Measurements from ENCODE around the gene DLX1.

The DLX1 gene

DNA sequence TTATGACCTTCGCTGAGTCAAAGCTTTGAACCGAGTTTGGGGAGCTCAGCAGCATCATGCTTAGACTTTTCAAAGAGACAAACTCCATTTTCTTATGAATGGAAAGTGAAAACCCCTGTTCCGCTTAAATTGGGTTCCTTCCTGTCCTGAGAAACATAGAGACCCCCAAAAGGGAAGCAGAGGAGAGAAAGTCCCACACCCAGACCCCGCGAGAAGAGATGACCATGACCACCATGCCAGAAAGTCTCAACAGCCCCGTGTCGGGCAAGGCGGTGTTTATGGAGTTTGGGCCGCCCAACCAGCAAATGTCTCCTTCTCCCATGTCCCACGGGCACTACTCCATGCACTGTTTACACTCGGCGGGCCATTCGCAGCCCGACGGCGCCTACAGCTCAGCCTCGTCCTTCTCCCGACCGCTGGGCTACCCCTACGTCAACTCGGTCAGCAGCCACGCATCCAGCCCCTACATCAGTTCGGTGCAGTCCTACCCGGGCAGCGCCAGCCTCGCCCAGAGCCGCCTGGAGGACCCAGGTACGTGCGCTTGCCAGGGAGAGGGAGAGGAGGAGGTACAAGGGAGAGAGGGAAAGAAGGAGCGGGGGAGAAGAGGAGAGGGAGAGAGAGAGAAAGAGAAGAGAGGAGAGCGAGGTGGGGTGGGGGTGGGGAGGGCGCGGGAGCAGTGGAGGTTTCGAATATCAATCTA lies at the start of gene DLX1:
Gene DLX1 (plus strand): TSS at position 48 of the 700 bp plus-strand sequence. CDS start 171 bp downstream, at position 219.
- no peak within 1 kb of the TSS for H3K4me3 ChIP-seq (ENCODE audit: low read depth, low read length)
- no peak within 1 kb of the TSS for H3K9ac ChIP-seq
- H2AFZ ChIP-seq, result peak within 1 kb of the TSS; percentile 30
- H3K9me3 ChIP-seq (ENCODE audit: control insufficient read depth, low read length), result no peaks in the 10 kb centered on the region
- H3K4me2 ChIP-seq (ENCODE audit: low read length), result peak within 1 kb of the TSS; percentile 44
- no peaks in the 10 kb centered on the region for H3K4me1 ChIP-seq
- TF ChIP-seq, protein P1, sequence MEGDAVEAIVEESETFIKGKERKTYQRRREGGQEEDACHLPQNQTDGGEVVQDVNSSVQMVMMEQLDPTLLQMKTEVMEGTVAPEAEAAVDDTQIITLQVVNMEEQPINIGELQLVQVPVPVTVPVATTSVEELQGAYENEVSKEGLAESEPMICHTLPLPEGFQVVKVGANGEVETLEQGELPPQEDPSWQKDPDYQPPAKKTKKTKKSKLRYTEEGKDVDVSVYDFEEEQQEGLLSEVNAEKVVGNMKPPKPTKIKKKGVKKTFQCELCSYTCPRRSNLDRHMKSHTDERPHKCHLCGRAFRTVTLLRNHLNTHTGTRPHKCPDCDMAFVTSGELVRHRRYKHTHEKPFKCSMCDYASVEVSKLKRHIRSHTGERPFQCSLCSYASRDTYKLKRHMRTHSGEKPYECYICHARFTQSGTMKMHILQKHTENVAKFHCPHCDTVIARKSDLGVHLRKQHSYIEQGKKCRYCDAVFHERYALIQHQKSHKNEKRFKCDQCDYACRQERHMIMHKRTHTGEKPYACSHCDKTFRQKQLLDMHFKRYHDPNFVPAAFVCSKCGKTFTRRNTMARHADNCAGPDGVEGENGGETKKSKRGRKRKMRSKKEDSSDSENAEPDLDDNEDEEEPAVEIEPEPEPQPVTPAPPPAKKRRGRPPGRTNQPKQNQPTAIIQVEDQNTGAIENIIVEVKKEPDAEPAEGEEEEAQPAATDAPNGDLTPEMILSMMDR (IDR thresholded peaks at IDR 0.05), result no peak
- peaks cover 34% of the 10 kb centered on the region for H3K27me3 ChIP-seq (ENCODE audit: control insufficient read depth, insufficient read depth, low read length)
- H3K36me3 ChIP-seq (ENCODE audit: control insufficient read depth, insufficient read depth, low read length), result no peaks in the 10 kb centered on the region
- no peak within 1 kb of the TSS for H3K27ac ChIP-seq
- no peaks in the 10 kb centered on the region for H3K79me2 ChIP-seq

DNA sequence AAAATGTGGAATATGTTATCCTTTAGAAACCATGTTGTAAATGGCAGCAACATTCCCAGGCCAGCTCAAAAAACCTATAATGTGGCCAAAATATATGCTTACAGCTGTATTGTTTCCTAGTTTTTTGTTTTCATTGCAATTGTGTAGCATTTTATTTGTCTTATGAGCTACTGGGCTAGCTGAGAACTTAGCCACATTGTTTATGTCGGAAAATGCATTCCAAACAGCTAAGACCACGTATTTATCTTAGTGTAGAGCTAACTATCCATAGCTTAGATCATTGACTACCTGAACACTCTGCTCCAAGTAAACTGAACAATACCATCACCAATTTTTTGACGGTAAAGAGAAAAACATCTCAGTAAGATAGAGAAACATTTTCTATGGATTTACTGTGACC lies 47.2 kb upstream of the DLX1 start:
- Histone ChIP-seq H3K4me3 (ENCODE audit: low read depth, low read length) (no peak overlapping the region), H3K9me3 (ENCODE audit: control insufficient read depth, low read length) (no peaks in the 10 kb centered on the region), H3K9ac (no peak overlapping the region), H3K27ac (no peak overlapping the region), H3K27me3 (ENCODE audit: control insufficient read depth, insufficient read depth, low read length) (no peaks in the 10 kb centered on the region), H3K36me3 (ENCODE audit: control insufficient read depth, insufficient read depth, low read length) (no peaks in the 10 kb centered on the region), H2AFZ (no peak overlapping the region), H3K4me1 (no peaks in the 10 kb centered on the region), H3K4me2 (ENCODE audit: low read length) (no peak overlapping the region), H3K79me2 (no peaks in the 10 kb centered on the region)
- TF ChIP-seq, protein P1 (IDR thresholded peaks at IDR 0.05), result no peak

DNA sequence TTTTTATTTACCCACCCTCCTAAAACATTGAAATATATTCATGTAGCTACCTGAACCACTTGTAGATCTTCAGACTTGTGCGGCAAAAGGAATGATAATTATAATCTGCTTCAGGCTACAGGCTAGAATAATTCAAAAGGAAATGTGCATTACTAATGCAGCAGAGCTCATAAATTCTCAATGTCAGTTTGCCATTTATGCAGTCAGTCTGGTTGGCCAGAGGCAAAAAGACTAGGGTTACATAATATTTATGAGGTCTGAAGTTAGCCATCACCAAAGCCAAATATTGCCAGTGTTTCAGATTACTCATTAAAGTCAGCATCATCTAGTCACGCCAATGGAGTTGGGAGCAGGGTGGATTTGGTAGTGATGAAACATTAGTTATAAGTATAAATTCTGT lies 46.7 kb upstream of the DLX1 start:
- Histone ChIP-seq H3K9me3 (ENCODE audit: control insufficient read depth, low read length) (no peaks in the 10 kb centered on the region), H3K27me3 (ENCODE audit: control insufficient read depth, insufficient read depth, low read length) (no peaks in the 10 kb centered on the region), H3K9ac (no peak overlapping the region), H3K79me2 (no peaks in the 10 kb centered on the region), H3K4me3 (ENCODE audit: low read depth, low read length) (no peak overlapping the region), H3K27ac (no peak overlapping the region), H3K36me3 (ENCODE audit: control insufficient read depth, insufficient read depth, low read length) (no peaks in the 10 kb centered on the region), H2AFZ (no peak overlapping the region), H3K4me1 (no peaks in the 10 kb centered on the region), H3K4me2 (ENCODE audit: low read length) (no peak overlapping the region)
- TF ChIP-seq, protein P1 (IDR thresholded peaks at IDR 0.05), result no peak

DNA sequence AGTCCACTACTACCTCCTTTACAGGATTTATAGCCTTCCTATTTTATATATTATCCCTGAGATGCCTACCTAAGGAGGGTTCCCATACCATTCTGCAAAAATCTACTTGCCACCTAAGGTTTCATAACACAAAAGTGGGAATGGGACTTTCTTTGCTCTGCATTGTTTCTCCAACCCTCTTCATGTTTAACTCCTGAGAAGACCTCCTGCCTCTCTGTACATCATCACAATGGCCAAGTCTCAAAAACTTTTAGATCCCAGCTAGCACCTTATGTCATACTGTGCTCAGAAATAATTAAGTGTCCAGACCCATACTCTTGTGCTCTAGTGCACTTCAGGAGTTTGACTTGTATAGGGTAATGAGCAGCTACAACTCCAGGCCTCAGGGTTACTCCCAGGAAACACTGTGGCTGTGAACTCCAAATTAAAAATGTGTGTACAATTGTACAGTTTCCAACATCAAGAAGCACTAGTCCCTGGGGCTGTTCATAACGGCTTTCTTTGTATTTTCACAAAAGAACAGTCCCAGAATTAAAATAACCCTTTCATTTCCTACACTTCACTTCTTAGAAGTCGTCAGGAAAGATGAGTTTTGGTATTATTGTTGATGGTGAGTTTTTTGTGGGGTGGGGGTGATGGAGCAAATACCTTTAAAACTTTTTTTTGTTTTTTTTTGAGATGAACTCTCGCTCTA lies 46.1 kb upstream of the DLX1 start:
- Histone ChIP-seq H3K27me3 (ENCODE audit: control insufficient read depth, insufficient read depth, low read length) (no peaks in the 10 kb centered on the region), H2AFZ (no peak overlapping the region), H3K4me3 (ENCODE audit: low read depth, low read length) (no peak overlapping the region), H3K79me2 (no peaks in the 10 kb centered on the region), H3K4me2 (ENCODE audit: low read length) (no peak overlapping the region), H3K9ac (no peak overlapping the region), H3K9me3 (ENCODE audit: control insufficient read depth, low read length) (no peaks in the 10 kb centered on the region), H3K36me3 (ENCODE audit: control insufficient read depth, insufficient read depth, low read length) (no peaks in the 10 kb centered on the region), H3K27ac (no peak overlapping the region), H3K4me1 (no peaks in the 10 kb centered on the region)
- TF ChIP-seq, protein P1 (IDR thresholded peaks at IDR 0.05), result no peak
